K562 (cell line): ENCODE measurements around the gene MRPS24. TPM values are rescaled to one million over a fixed set of nuclear protein-coding genes. Genes with fewer than 3 reads are reported as not detected.

ENCODE experiments used
- ATAC-seq: fragments of 200-7000 bp; cut with Tn5 transposase; 3 replicates; pipeline ENCODE4 v1.9.1; 2020; ENCODE audit warnings: moderate library complexity
- BruUV-seq: library from RNA; stranded (reverse); fragments of 400-500 nt; replicated peaks from 2 replicates; lab custom pipeline; 2021; lab: Mats Ljungman, UMichigan
- CTCF ChIA-PET: fragments of 300-600 bp; formaldehyde crosslinking; extraction: SDS; loops from one replicate; lab custom pipeline; 2021; ENCODE audit warnings: low intra/inter-chr PET ratio; lab: Yijun Ruan, JAX
- POLR2A ChIA-PET: fragments of 300-600, 350-650 bp; sonication (Branson Sonifier 250); formaldehyde crosslinking; extraction: SDS; loops from one replicate; lab custom pipeline; 2021; ENCODE audit warnings: antibody characterized with exemption, inconsistent platforms; lab: Yijun Ruan, JAX
- DNase-seq, 4 experiments: peaks; one replicate each; pipeline versions ENCODE4 v3.0.0 to v3.0.0-alpha.2; 2011 to 2018; ENCODE audit warnings: low spot score in 3 of 4, mixed read lengths in 3 of 4; ENCODE audit errors: extremely low read depth in 1 of 4
- FAIRE-seq: peaks from 2 replicates; lab custom pipeline; 2011; peaks lifted over from hg19 to GRCh38; lab: Jason Lieb, UNC
- H2AFZ ChIP-seq: 2 replicates; pipeline ENCODE4 v1.6.0; 2011; ENCODE audit warnings: low read depth, low read length, control low read depth, inconsistent platforms
- H3K27ac ChIP-seq: fragments of 200-600 bp; 3 replicates; pipeline ENCODE4 v1.8.0; 2011; ENCODE audit warnings: low read depth, mild to moderate bottlenecking, control low read depth, inconsistent platforms, low read length, moderate library complexity, mixed read lengths; ENCODE audit errors: extremely low read depth
- H3K27me3 ChIP-seq, 2 experiments: fragments of 300-600 bp in 1 of 2; 2 replicates in 1 of 2; 3 replicates in 1 of 2; pipeline versions ENCODE4 v1.6.0 to v1.8.0; 2011; ENCODE audit warnings: inconsistent platforms in 2 of 2, low read length in 2 of 2, mild to moderate bottlenecking in 1 of 2, mixed read lengths in 1 of 2, moderate library complexity in 1 of 2; ENCODE audit not compliant: control insufficient read depth in 2 of 2, insufficient read depth in 2 of 2
- H3K36me3 ChIP-seq: fragments of 300-600 bp; 3 replicates; pipeline ENCODE4 v1.8.0; 2011; ENCODE audit warnings: mild to moderate bottlenecking, low read length, inconsistent platforms; ENCODE audit not compliant: control insufficient read depth, insufficient read depth
- H3K4me1 ChIP-seq, 2 experiments: fragments of 200-600 bp in 1 of 2; replicated peaks in 1 of 2; 2 replicates in 1 of 2; 3 replicates in 1 of 2; pipeline versions ENCODE4 v1.5.1 to v1.8.0; 2011; ENCODE audit warnings: inconsistent platforms in 2 of 2, low read length in 2 of 2, mild to moderate bottlenecking in 1 of 2, mixed read lengths in 1 of 2, moderate library complexity in 1 of 2; ENCODE audit not compliant: control insufficient read depth in 2 of 2, insufficient read depth in 2 of 2
- H3K4me2 ChIP-seq: 2 replicates; pipeline ENCODE4 v1.6.1; 2011; ENCODE audit warnings: low read length, control low read depth, inconsistent platforms, mixed read lengths; ENCODE audit not compliant: insufficient read depth
- H3K4me3 ChIP-seq: fragments of 200-600 bp; sonication (generic), shearing (Covaris generic); 2 replicates; pipeline ENCODE4 v1.5.1; 2016; ENCODE audit warnings: control low read depth, inconsistent platforms
- H3K79me2 ChIP-seq: fragments of 200-600 bp; 3 replicates; pipeline ENCODE4 v1.8.0; 2011; ENCODE audit warnings: low read length, inconsistent platforms; ENCODE audit not compliant: control insufficient read depth, insufficient read depth
- H3K9ac ChIP-seq, 2 experiments: 2 replicates each; pipeline versions ENCODE4 v1.6.0 to v1.6.1; 2011; ENCODE audit warnings: low read depth in 2 of 2, low read length in 2 of 2, control low read depth in 1 of 2, inconsistent platforms in 1 of 2, mild to moderate bottlenecking in 1 of 2, mixed read lengths in 1 of 2; ENCODE audit not compliant: insufficient read depth in 1 of 2
- H3K9me1 ChIP-seq: one replicate; pipeline ENCODE4 v1.6.0; 2011; ENCODE audit warnings: inconsistent platforms, mild to moderate bottlenecking, low read length, moderate library complexity; ENCODE audit not compliant: control insufficient read depth, insufficient read depth
- H3K9me3 ChIP-seq: replicated peaks from 2 replicates; pipeline ENCODE4 v1.5.1; 2011; ENCODE audit warnings: low read depth, low read length, inconsistent platforms; ENCODE audit not compliant: control insufficient read depth, insufficient read depth
- H4K20me1 ChIP-seq: replicated peaks from 2 replicates; pipeline ENCODE4 v1.6.1; 2011; ENCODE audit warnings: low read length, inconsistent platforms, mixed read lengths; ENCODE audit not compliant: control insufficient read depth, insufficient read depth
- CBFB ChIP-seq: sonication (generic); formaldehyde crosslinking; IDR thresholded peaks from 2 replicates; pipeline ENCODE4 v1.4.0; 2020; ENCODE audit warnings: mild to moderate bottlenecking, missing genetic modification reagents
- CBX3 ChIP-seq, 2 experiments: IDR thresholded peaks; 1 replicate in 1 of 2; 2 replicates in 1 of 2; pipeline ENCODE4 v1.6.1; 2012; ENCODE audit warnings: inconsistent platforms in 2 of 2, low read length in 2 of 2, borderline replicate concordance in 1 of 2, control low read depth in 1 of 2
- GABPB2 ChIP-seq: fragments of 250-450 bp; sonication (Bioruptor Pico); conservative IDR thresholded peaks from 2 replicates; pipeline ENCODE4 v1.5.1; 2021; ENCODE audit warnings: mild to moderate bottlenecking
- HEY1 ChIP-seq: fragments of 250-450 bp; sonication (Bioruptor Pico); IDR thresholded peaks from 2 replicates; pipeline ENCODE4 v1.5.0; 2020; ENCODE audit warnings: mild to moderate bottlenecking, moderate library complexity, borderline replicate concordance
- HMGN3 ChIP-seq: IDR thresholded peaks from 2 replicates; pipeline ENCODE4 v1.6.1; 2011; ENCODE audit warnings: borderline replicate concordance, low read depth, mild to moderate bottlenecking, mixed read lengths, low read length; ENCODE audit not compliant: insufficient read length; ENCODE audit errors: extremely low read depth
- ILF3 ChIP-seq: fragments of 450-650 bp; IDR thresholded peaks from 2 replicates; pipeline ENCODE4 v1.6.1; 2018; ENCODE audit warnings: antibody characterized with exemption, mild to moderate bottlenecking, moderate library complexity, borderline replicate concordance
- PHF20 ChIP-seq: fragments of 450-650 bp; IDR thresholded peaks from 2 replicates; pipeline ENCODE4 v1.6.1; 2018; ENCODE audit not compliant: partially characterized antibody
- POLR2B ChIP-seq: fragments of 450-650 bp; IDR thresholded peaks from 2 replicates; pipeline ENCODE4 v1.6.1; 2018; ENCODE audit warnings: low read depth; ENCODE audit not compliant: partially characterized antibody
- POLR3G ChIP-seq: IDR thresholded peaks from 2 replicates; pipeline ENCODE4 v1.6.1; 2011; ENCODE audit not compliant: insufficient read length, insufficient replicate concordance; ENCODE audit errors: extremely low read depth
- RBM15 ChIP-seq: fragments of 200-400 bp; formaldehyde crosslinking; IDR thresholded peaks from 2 replicates; pipeline ENCODE4 v1.6.1; 2018; ENCODE audit warnings: mild to moderate bottlenecking, low read length, moderate library complexity; ENCODE audit not compliant: insufficient read depth
- RUNX1 ChIP-seq: sonication (generic); IDR thresholded peaks from 2 replicates; pipeline ENCODE4 v1.6.1; 2016; ENCODE audit warnings: antibody characterized with exemption, low read depth
- ZNF23 ChIP-seq: fragments of 250-450 bp; sonication (Bioruptor Pico); IDR thresholded peaks from 2 replicates; pipeline ENCODE4 v1.4.0; 2020; ENCODE audit warnings: mild to moderate bottlenecking
- ZNF347 ChIP-seq: fragments of 450-650 bp; formaldehyde crosslinking; IDR thresholded peaks from 2 replicates; pipeline ENCODE4 v1.4.0; 2020; ENCODE audit warnings: low read depth, mild to moderate bottlenecking, moderate library complexity
- ZNF778 ChIP-seq: fragments of 450-650 bp; formaldehyde crosslinking; IDR thresholded peaks from 2 replicates; pipeline ENCODE4 v1.4.0; 2020; ENCODE audit warnings: mild to moderate bottlenecking, moderate library complexity
- WGBS: fragments of 100-300 bp; shearing (Covaris generic); methylation state at CpG from one replicate; pipeline ENCODE4 v1.1.6; 2016; ENCODE audit warnings: low coverage, mixed read lengths; ENCODE audit not compliant: insufficient coverage; ENCODE audit errors: missing lambda C conversion rate; 5-methylcytosine and 5-hydroxymethylcytosine counted together
- in situ Hi-C: fragments of 300-500 bp; cut with MboI; formaldehyde crosslinking; loops from 4 replicates; pipeline ENCODE4 v1.15.0; 2018; ENCODE audit warnings: inconsistent platforms, mixed read lengths
- intact Hi-C: fragments of 100-400 bp; cut with micrococcal nuclease; formaldehyde crosslinking; loops from 2 replicates; pipeline ENCODE4 v1.14.2; 2022
- polyA plus RNA-seq, 8 experiments: library from polyadenylated mRNA; depleted of rRNA in 4 of 8; stranded (reverse) in 5 of 8; unstranded in 3 of 8; fragments of >200 nt; fragmentation: Nextera tagmentation in 2 of 8; fragmentation: Illumina TruSeq in 1 of 8; extraction: Ambion mirVana in 2 of 8; extraction: Trizol in 1 of 8; gene quantifications; 2 replicates each; pipeline versions ENCODE4 v1.2.1 to v1.2.3, GENCODE V29; 2011 to 2014; ENCODE audit warnings: inconsistent platforms in 1 of 8, missing spikeins in 1 of 8
- total RNA-seq, 7 experiments: library from RNA; depleted of rRNA in 6 of 7; stranded (reverse); fragments of >200 nt in 6 of 7; fragmentation: Illumina TruSeq in 2 of 7; extraction: Trizol in 2 of 7; gene quantifications; 2 replicates each; pipeline versions ENCODE4 v1.2.1 to v1.2.3, GENCODE V29; 2011 to 2021; ENCODE audit warnings: low replicate concordance in 1 of 7
- TF ChIP-seq, protein P1 (sequence below): fragments of 200-800 bp; sonication (Bioruptor generic); IDR thresholded peaks from 2 replicates; pipeline ENCODE4 v1.6.1; 2017; ENCODE audit warnings: missing genetic modification characterization, missing compliant biosample characterization
- TF ChIP-seq, protein P2 (sequence below): fragments of 250-450 bp; sonication (Bioruptor Pico); IDR thresholded peaks from 2 replicates; pipeline ENCODE4 v1.5.0; 2021
- TF ChIP-seq, protein P3 (sequence below), 2 experiments: fragments of 250-450 bp in 1 of 2; fragments of 450-650 bp in 1 of 2; sonication (Bioruptor Pico) in 1 of 2; IDR thresholded peaks; 2 replicates each; pipeline versions ENCODE4 v1.6.1 to v1.8.0; 2016 to 2021; ENCODE audit warnings: mild to moderate bottlenecking in 2 of 2, moderate library complexity in 2 of 2, missing compliant biosample characterization in 1 of 2, missing genetic modification characterization in 1 of 2
- TF ChIP-seq, protein P4 (sequence below): fragments of 250-450 bp; sonication (Bioruptor Pico); IDR thresholded peaks from 2 replicates; pipeline ENCODE4 v1.8.0; 2022; ENCODE audit warnings: moderate library complexity, mild to moderate bottlenecking, inconsistent platforms

The MRPS24 gene
- total and polyA plus RNA-seq, 9 of the 15 experiments (the other 6 are each of a cell fraction or from before 2014, with no cell fraction given) = 51.4 to 214 (median 169) TPM

DNA sequence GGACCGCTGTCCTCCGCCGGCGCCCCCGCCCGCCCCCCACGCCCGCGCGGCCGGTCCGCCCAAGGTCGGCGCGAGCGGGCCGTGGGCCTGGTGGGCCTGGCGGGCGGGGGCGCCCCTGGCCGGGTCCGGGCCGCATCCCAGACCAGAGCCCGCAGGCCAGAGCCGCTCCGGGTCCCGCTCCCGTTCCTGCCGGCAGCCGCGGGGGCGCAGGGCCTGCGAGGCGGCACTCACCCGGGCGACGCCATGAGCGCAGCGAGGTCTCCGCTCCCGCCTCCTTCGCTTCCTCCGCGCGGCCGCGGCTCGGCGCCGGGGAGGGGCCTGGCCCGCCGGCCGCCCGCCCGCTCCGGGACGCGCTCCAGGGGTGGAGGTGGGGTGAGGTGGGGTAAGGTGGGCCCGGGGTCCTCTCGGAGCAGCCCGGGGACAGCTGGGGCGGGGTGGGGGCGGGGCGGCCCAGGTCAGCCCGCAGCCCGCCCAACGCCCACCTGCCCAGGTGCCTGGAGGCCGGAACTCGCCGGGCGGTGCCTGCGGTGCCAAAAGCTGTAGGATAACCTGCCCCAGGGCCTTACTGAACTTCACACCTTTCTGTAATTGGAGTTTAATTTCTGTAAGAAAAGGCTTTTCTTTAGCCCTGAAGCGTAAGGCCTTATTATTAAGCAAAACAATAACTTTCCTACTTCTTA, 37.2 kb upstream of the MRPS24 start, which contains the start of gene URGCP:
TSS of gene URGCP (minus strand) at position 266 of the 680 bp plus-strand sequence. CDS start at position 245, 21 bp downstream.
- Histone ChIP-seq H3K4me1 (peaks cover 14 to 26% of the 10 kb centered on the region in 2 experiments), H3K27ac (peak within 1 kb of the TSS; percentile 63), H3K4me2 (peak within 1 kb of the TSS; percentile 68), H3K27me3 (no peaks in the 10 kb centered on the region), H4K20me1 (peaks cover 19% of the 10 kb centered on the region; the same call in 1 of the 2 replicates), H3K9me3 (no peaks in the 10 kb centered on the region), H3K4me3 (peak within 1 kb of the TSS; percentile 57), H3K9me1 (no peaks in the 10 kb centered on the region), H2AFZ (peak within 1 kb of the TSS; percentile 83), H3K9ac (peak within 1 kb of the TSS; percentile 70 to 97), H3K36me3 (peaks cover 7% of the 10 kb centered on the region; the same call in 2 of the 3 replicates), H3K79me2 (peaks cover 45% of the 10 kb centered on the region)
- FAIRE-seq (no peak), DNase-seq (peak; percentile 63 to 85 (median 82)), ATAC-seq (peak; percentile 88)
- intact Hi-C loops = no loop called here
- WGBS = 2% methylated on average over 23 of the region's 73 CpGs
- in situ Hi-C loops = no loop called here
- no TSS peak for BruUV-seq
- ChIA-PET POLR2A (interaction anchor here (0.6 to 1.9 kb wide), 6 partner anchors 9 to 451 kb away, joined by 3 to 9 read pairs (median 3); no protein-coding TSS in a partner anchor), CTCF (no interaction called here)
- TF ChIP-seq ZNF778 (CRISPR knock-in tag) (no peak), ILF3 (no peak), RUNX1 (no peak), CBFB (CRISPR knock-in tag) (no peak), HEY1 (CRISPR knock-in tag) (no peak), POLR2B (no peak), PHF20 (no peak), CBX3 (IDR thresholded peaks at IDR 0.05; ENCODE audit: borderline replicate concordance in 1 of 2, low read length in 2 of 2) (no peak), HMGN3 (peak; percentile 21), GABPB2 (CRISPR knock-in tag) (no peak), POLR3G (no peak), RBM15 (no peak), ZNF23 (CRISPR knock-in tag) (no peak), ZNF347 (CRISPR knock-in tag) (no peak)
- TF ChIP-seq, protein P1, sequence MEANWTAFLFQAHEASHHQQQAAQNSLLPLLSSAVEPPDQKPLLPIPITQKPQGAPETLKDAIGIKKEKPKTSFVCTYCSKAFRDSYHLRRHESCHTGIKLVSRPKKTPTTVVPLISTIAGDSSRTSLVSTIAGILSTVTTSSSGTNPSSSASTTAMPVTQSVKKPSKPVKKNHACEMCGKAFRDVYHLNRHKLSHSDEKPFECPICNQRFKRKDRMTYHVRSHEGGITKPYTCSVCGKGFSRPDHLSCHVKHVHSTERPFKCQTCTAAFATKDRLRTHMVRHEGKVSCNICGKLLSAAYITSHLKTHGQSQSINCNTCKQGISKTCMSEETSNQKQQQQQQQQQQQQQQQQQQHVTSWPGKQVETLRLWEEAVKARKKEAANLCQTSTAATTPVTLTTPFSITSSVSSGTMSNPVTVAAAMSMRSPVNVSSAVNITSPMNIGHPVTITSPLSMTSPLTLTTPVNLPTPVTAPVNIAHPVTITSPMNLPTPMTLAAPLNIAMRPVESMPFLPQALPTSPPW = peak; percentile 84
- TF ChIP-seq, protein P2, sequence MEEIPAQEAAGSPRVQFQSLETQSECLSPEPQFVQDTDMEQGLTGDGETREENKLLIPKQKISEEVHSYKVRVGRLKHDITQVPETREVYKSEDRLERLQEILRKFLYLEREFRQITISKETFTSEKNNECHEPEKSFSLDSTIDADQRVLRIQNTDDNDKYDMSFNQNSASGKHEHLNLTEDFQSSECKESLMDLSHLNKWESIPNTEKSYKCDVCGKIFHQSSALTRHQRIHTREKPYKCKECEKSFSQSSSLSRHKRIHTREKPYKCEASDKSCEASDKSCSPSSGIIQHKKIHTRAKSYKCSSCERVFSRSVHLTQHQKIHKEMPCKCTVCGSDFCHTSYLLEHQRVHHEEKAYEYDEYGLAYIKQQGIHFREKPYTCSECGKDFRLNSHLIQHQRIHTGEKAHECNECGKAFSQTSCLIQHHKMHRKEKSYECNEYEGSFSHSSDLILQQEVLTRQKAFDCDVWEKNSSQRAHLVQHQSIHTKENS (CRISPR knock-in tag) = 0 out of 2 replicates have a peak, but pooled peaks have one; percentile 24
- TF ChIP-seq, protein P3, sequence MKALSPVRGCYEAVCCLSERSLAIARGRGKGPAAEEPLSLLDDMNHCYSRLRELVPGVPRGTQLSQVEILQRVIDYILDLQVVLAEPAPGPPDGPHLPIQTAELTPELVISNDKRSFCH (CRISPR knock-in tag; IDR thresholded peaks at IDR 0.05) = no peak
- TF ChIP-seq, protein P3 (tag; IDR thresholded peaks at IDR 0.05) = no peak
- TF ChIP-seq, protein P4, sequence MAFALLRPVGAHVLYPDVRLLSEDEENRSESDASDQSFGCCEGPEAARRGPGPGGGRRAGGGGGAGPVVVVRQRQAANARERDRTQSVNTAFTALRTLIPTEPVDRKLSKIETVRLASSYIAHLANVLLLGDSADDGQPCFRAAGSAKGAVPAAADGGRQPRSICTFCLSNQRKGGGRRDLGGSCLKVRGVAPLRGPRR (CRISPR knock-in tag) = no peak
